Naive thymus-derived CD4-positive, alpha-beta T cell (primary cell): ENCODE measurements around the gene SH3TC1. TPM values are rescaled to one million over a fixed set of nuclear protein-coding genes. Genes with fewer than 3 reads are reported as not detected.

Experiments
- ATAC-seq: fragments of 150-1000 bp; cut with Tn5 transposase; 2 replicates; pipeline ENCODE4 v1.10.0; 2021; ENCODE audit warnings: mild to moderate bottlenecking, moderate library complexity
- CTCF ChIA-PET: fragments of 350-600 bp; sonication (Branson Sonifier 250); formaldehyde crosslinking; loops from one replicate; lab custom pipeline; 2021; ENCODE audit warnings: antibody characterized with exemption; lab: Charles Lee
- POLR2A ChIA-PET: fragments of 350-600 bp; sonication (Branson Sonifier 250); formaldehyde crosslinking; loops from one replicate; lab custom pipeline; 2021; ENCODE audit warnings: antibody characterized with exemption, inconsistent platforms; lab: Charles Lee
- DNase-seq, 9 donors: peaks; one replicate each; pipeline versions ENCODE4 v3.0.0 to v3.0.0-alpha.2; 2020 to 2022; ENCODE audit warnings: mixed read lengths in 1 of 9
- H3K27ac ChIP-seq: one replicate; pipeline ENCODE4 v1.7.0; 2013; ENCODE audit warnings: mild to moderate bottlenecking, low read depth, low read length, moderate library complexity
- H3K27me3 ChIP-seq, 2 donors: one replicate each; pipeline ENCODE4 v1.7.0; 2013; ENCODE audit warnings: low read length in 2 of 2, mild to moderate bottlenecking in 2 of 2, moderate library complexity in 2 of 2; ENCODE audit not compliant: control insufficient read depth in 2 of 2, insufficient read depth in 2 of 2
- H3K36me3 ChIP-seq, 3 experiments: 1 replicate in 2 of 3; 2 replicates in 1 of 3; pipeline ENCODE4 v1.7.0; 2013; ENCODE audit warnings: low read length in 3 of 3, mild to moderate bottlenecking in 3 of 3, moderate library complexity in 1 of 3; ENCODE audit not compliant: insufficient read depth in 3 of 3, control insufficient read depth in 2 of 3
- H3K4me1 ChIP-seq, 2 donors: one replicate each; pipeline ENCODE4 v1.7.0; 2013; ENCODE audit warnings: low read length in 2 of 2, mild to moderate bottlenecking in 2 of 2, moderate library complexity in 1 of 2; ENCODE audit not compliant: control insufficient read depth in 2 of 2, insufficient read depth in 2 of 2
- H3K4me3 ChIP-seq: 2 replicates; pipeline ENCODE4 v1.7.0; 2013; ENCODE audit warnings: mild to moderate bottlenecking, low read length
- H3K9me3 ChIP-seq, 3 experiments: 1 replicate in 2 of 3; 2 replicates in 1 of 3; pipeline ENCODE4 v1.7.0; 2013; ENCODE audit warnings: low read length in 3 of 3; ENCODE audit not compliant: control insufficient read depth in 2 of 3
- H3K27ac Mint-ChIP-seq, 9 donors: one replicate each; pipeline ENCODE4 v1.8.0; 2020 to 2022; ENCODE audit warnings: mixed read lengths in 9 of 9, mild to moderate bottlenecking in 8 of 9, moderate library complexity in 5 of 9, inconsistent platforms in 2 of 9
- H3K27me3 Mint-ChIP-seq, 5 donors: one replicate each; pipeline ENCODE4 v1.8.0; 2021 to 2022; ENCODE audit warnings: mixed read lengths in 5 of 5, mild to moderate bottlenecking in 1 of 5
- H3K36me3 Mint-ChIP-seq, 5 donors: one replicate each; pipeline ENCODE4 v1.8.0; 2020 to 2022; ENCODE audit warnings: mixed read lengths in 5 of 5, mild to moderate bottlenecking in 3 of 5, inconsistent platforms in 1 of 5
- H3K4me1 Mint-ChIP-seq, 7 donors: one replicate each; pipeline ENCODE4 v1.8.0; 2020 to 2022; ENCODE audit warnings: mixed read lengths in 7 of 7, mild to moderate bottlenecking in 3 of 7, inconsistent platforms in 1 of 7
- H3K4me3 Mint-ChIP-seq, 10 donors: one replicate each; pipeline ENCODE4 v1.8.0; 2020 to 2022; ENCODE audit warnings: mild to moderate bottlenecking in 10 of 10, mixed read lengths in 10 of 10, moderate library complexity in 6 of 10, inconsistent platforms in 2 of 10
- H3K9me3 Mint-ChIP-seq, 11 donors: one replicate each; pipeline ENCODE4 v1.8.0; 2020 to 2022; ENCODE audit warnings: mixed read lengths in 11 of 11, mild to moderate bottlenecking in 4 of 11, inconsistent platforms in 1 of 11, moderate library complexity in 1 of 11
- intact Hi-C, 2 donors: fragments of 100-400 bp; cut with micrococcal nuclease; formaldehyde crosslinking; loops; one replicate each; pipeline ENCODE4 v1.15.1; 2023
- polyA plus RNA-seq, 2 donors: library from polyadenylated mRNA; unstranded; fragments of 300-500 nt; fragmentation: Illumina TruSeq; gene quantifications; one replicate each; pipeline ENCODE4 v1.2.3, GENCODE V29; 2021
- total RNA-seq, 6 experiments: library from RNA in 5 of 6; stranded (reverse) in 5 of 6; gene quantifications; 1 replicate in 5 of 6; 2 replicates in 1 of 6; pipeline ENCODE4 v1.2.3 and lab custom pipeline; 2021 to 2026

The SH3TC1 gene
- total and polyA plus RNA-seq, 7 experiments from 2014 or later, result 6.5 to 120 (median 34.9) TPM

DNA sequence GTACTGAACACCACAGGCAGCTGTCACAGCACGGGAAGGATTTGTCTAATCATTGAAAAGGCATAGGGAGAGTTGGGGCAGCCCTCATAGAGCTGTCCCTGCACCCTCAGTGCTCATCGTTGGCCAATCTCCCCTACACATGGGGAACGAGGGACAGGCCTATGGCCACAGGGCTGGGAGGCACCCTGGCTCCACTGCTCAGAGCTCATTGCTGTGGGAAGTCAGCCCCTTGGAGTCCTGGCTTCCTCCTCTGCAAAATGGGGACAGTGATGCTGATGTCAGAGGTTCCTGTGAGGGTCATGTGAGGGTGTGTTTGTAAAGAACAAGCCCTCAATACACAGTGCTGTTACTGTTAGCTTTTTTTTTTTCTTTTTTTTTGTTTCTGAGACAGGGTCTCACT lies 51.1 kb downstream of the SH3TC1 start:
- Mint-ChIP-seq H3K9me3 (no peaks in the 10 kb centered on the region), H3K27ac (no peak overlapping the region), H3K4me1 (peaks cover 0 to 1% (median 0%) of the 10 kb centered on the region in 7 donors), H3K4me3 (no peak overlapping the region), H3K27me3 (no peaks in the 10 kb centered on the region), H3K36me3 (no peaks in the 10 kb centered on the region)
- Histone ChIP-seq H3K4me1 (no peaks in the 10 kb centered on the region), H3K9me3 (no peaks in the 10 kb centered on the region), H3K4me3 (no peak overlapping the region), H3K36me3 (no peaks in the 10 kb centered on the region), H3K27me3 (no peaks in the 10 kb centered on the region), H3K27ac (no peak overlapping the region)
- intact Hi-C loops, result no loop called here
- DNase-seq (no peak), ATAC-seq (peak; percentile 15)
- CTCF ChIA-PET, result no interaction called here
- POLR2A ChIA-PET, result no interaction called here

DNA sequence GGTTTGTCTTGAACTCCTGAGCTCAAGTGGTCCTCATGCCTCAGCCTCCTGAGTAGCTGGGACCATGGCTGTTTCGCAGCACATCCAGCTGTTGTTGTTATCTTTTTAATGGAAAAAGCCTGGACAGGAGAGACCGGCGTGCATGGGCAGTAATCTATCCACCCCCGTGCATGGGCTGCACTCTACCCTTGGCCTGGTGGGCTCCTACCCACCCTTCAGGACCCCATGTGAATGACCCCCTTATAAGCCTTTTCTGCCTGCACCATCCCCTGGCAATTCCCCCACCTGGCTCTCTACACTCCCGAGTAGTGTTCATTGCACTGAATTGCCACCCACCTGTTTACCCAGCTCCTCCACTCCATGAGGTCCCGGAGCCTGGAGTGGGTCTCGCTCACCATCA lies 51.5 kb downstream of the SH3TC1 start:
- ATAC-seq, result no peak
- no peaks in the 10 kb centered on the region for H3K27me3 ChIP-seq
- Mint-ChIP-seq H3K4me3 (no peak overlapping the region), H3K27me3 (no peaks in the 10 kb centered on the region), H3K4me1 (peaks cover 0 to 1% (median 0%) of the 10 kb centered on the region in 7 donors), H3K27ac (no peak overlapping the region), H3K9me3 (no peaks in the 10 kb centered on the region), H3K36me3 (no peaks in the 10 kb centered on the region)
- ChIA-PET POLR2A (no interaction called here), CTCF (no interaction called here)
- H3K4me3 ChIP-seq, result no peak overlapping the region
- H3K9me3 ChIP-seq, result no peaks in the 10 kb centered on the region
- intact Hi-C loops, result no loop called here
- no peaks in the 10 kb centered on the region for H3K4me1 ChIP-seq
- H3K27ac ChIP-seq, result no peak overlapping the region
- DNase-seq, result no peak
- H3K36me3 ChIP-seq, result no peaks in the 10 kb centered on the region

DNA sequence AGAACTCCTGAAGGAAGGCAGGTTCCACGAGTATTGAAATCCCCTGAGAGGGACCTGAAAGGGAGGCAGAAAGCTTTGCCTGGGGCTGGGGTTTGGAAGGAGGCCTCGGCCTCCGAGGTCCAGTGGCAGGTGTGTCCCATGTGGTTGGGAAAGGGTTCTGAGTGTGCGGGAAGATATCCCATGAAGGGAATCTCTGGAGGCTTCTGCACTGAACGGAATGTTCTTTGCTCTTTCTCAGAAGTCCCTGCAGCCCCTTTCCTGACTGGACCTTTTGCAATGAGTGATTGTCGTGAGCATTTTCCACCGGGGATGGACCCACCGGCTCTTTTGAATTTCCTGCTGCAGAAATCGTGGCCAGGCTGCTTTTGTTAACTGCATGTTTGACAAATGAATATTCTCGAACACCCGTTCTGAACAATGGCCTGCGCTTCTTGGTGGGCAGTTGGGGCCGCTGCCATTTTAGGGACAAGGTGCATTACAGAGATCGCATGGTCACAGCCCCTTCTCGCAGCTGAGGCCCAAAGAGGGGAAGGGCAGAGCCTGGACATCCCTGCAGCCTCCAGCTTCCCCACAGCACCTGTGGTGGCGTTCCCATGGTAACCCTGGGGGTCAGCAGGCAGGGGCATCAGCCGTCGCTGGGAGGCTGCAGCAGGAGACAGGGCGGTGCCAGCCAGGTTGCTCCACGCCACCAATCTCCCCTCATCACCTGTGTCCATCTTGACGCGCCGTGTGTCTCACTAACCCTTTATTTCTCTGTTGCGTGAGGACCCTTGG lies 52.2 kb downstream of the SH3TC1 start:
- H3K4me1 ChIP-seq, result no peaks in the 10 kb centered on the region
- Mint-ChIP-seq H3K27me3 (no peaks in the 10 kb centered on the region), H3K4me1 (peaks cover 0 to 1% (median 0%) of the 10 kb centered on the region in 7 donors), H3K27ac (no peak overlapping the region), H3K9me3 (no peaks in the 10 kb centered on the region), H3K36me3 (no peaks in the 10 kb centered on the region), H3K4me3 (no peak overlapping the region)
- H3K27me3 ChIP-seq, result no peaks in the 10 kb centered on the region
- CTCF ChIA-PET, result no interaction called here
- H3K36me3 ChIP-seq, result no peaks in the 10 kb centered on the region
- intact Hi-C loops, result no loop called here
- H3K4me3 ChIP-seq, result no peak overlapping the region
- POLR2A ChIA-PET, result no interaction called here
- no peaks in the 10 kb centered on the region for H3K9me3 ChIP-seq
- DNase-seq (no peak), ATAC-seq (no peak)
- H3K27ac ChIP-seq, result no peak overlapping the region

DNA sequence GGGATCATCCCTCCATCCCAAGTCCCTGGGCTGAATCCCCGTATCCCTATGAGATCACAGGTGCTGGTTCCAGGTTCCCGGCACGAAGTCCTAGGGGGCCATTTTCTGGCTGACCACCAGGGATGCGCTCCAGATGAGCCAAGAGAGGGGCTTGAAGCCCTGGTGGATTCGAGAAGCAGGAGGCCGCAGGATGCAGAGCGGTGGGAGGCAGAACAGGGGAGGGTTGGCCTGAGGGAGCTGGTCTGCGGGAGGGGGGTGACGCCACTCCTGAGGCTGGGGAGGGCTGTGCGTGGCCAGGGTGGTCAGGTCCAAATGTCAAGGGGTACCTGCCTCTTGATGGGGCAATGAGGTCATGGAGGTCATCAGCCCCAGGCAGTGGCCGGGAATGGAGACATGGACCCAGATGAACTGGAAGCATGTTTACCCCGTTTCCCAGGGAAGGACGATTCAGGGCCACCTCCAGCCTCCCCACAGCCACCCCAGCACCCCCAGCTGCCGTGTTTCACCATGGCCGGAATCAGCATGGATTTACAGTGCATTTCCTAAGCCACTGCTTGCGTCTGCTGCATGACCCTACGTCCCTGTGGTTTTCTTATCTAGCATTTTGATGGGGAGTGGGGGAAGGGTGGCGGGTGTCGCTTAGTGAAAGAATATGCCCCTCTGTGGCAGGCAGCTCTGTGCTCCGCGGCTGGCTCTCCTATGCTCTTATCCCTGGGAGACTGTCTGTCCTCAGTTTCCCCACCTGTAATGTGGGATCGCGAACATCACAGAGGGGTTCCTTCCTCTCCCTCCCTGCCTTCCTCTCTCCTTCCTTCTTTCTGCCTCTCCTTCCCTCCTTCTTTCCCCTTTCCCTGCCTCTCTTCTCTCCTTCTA lies 53.4 kb downstream of the SH3TC1 start:
- Histone ChIP-seq H3K9me3 (no peaks in the 10 kb centered on the region), H3K4me3 (no peak overlapping the region), H3K27ac (no peak overlapping the region), H3K36me3 (no peaks in the 10 kb centered on the region), H3K4me1 (no peaks in the 10 kb centered on the region), H3K27me3 (no peaks in the 10 kb centered on the region)
- ATAC-seq, result no peak
- ChIA-PET CTCF (interaction anchor here (0.6 kb wide), 1 partner anchor 113 kb away, joined by 3 read pairs; no protein-coding TSS in a partner anchor), POLR2A (no interaction called here)
- H3K9me3 Mint-ChIP-seq, result peaks cover 0 to 2% (median 0%) of the 10 kb centered on the region in 11 donors
- H3K4me1 Mint-ChIP-seq, result peaks cover 0 to 1% (median 0%) of the 10 kb centered on the region in 7 donors
- H3K36me3 Mint-ChIP-seq, result no peaks in the 10 kb centered on the region
- intact Hi-C loops, result no loop called here
- no peak overlapping the region for H3K27ac Mint-ChIP-seq
- no peaks in the 10 kb centered on the region for H3K27me3 Mint-ChIP-seq
- DNase-seq, result no peak
- no peak overlapping the region for H3K4me3 Mint-ChIP-seq

DNA sequence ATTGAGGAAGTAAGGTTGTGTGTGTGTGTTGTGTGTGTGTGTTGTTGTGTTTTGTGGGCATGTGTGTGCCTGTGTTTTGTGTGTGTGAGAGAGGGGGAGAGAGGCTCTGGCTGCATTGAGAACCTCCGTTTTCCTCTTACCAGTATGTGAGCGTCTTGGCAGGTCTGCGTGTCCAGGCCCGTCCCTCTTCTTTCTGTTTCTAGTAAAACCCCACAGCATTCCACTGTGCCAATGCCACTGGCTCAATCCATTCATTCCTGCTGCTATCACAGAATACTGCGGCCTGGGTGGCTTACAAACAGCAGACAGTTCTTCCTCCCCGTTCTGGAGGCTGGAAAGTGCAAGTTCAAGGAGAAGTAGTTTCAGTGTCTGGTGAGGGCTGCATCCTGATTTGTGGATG lies 55.0 kb downstream of the SH3TC1 start:
- no peak overlapping the region for H3K27ac Mint-ChIP-seq
- Histone ChIP-seq H3K4me3 (no peak overlapping the region), H3K36me3 (no peaks in the 10 kb centered on the region), H3K27me3 (no peaks in the 10 kb centered on the region), H3K27ac (no peak overlapping the region), H3K4me1 (no peaks in the 10 kb centered on the region), H3K9me3 (no peaks in the 10 kb centered on the region)
- peaks cover 0 to 2% (median 0%) of the 10 kb centered on the region in 11 donors for H3K9me3 Mint-ChIP-seq
- H3K4me3 Mint-ChIP-seq, result no peak overlapping the region
- ChIA-PET CTCF (no interaction called here), POLR2A (no interaction called here)
- intact Hi-C loops, result no loop called here
- no peaks in the 10 kb centered on the region for H3K27me3 Mint-ChIP-seq
- no peak for DNase-seq
- peaks cover 0 to 1% (median 0%) of the 10 kb centered on the region in 7 donors for H3K4me1 Mint-ChIP-seq
- no peaks in the 10 kb centered on the region for H3K36me3 Mint-ChIP-seq
- no peak for ATAC-seq

DNA sequence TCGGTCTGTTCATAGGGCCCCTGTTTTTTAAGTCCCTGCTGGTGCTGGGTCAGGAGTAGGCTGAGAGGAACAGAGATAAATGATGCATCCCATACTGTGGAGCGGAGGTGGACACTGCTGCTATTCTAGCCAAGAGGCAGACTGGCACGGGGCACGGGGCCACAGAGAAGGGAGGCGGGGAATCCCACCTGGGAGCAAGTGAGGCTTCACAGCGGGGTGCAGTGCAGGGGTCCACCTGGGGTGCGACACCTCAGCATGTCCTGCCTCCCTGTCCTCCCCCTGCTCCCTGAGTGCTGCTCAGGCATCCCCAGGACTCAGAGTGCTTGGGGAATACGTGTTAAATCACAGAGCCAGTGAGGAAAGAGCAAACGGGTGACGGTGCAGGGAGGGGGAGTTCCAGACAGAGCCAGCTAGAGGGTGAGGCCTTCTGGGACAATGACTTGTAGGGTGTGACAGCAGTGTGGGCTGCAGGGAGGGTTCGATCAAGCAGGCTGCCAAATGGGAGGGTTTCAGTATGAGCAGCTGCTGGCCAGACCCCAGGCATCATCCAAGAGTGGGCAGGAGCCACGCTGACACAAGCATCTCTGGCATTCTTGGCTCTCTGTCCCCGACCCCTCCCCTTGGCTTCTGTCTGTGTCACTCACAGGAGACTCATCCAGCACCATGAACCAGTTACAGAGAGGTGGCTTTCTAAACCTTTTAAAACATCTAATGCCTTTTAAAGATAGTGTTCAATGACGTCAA lies 56.8 kb downstream of the SH3TC1 start:
- H3K9me3 Mint-ChIP-seq, result peaks cover 0 to 3% (median 0%) of the 10 kb centered on the region in 11 donors
- peaks cover 0 to 4% (median 0%) of the 10 kb centered on the region in 5 donors for H3K27me3 Mint-ChIP-seq
- no peaks in the 10 kb centered on the region for H3K36me3 Mint-ChIP-seq
- intact Hi-C loops, result no loop called here
- H3K4me3 Mint-ChIP-seq, result no peak overlapping the region
- ChIA-PET CTCF (no interaction called here), POLR2A (no interaction called here)
- H3K27ac Mint-ChIP-seq, result no peak overlapping the region
- Histone ChIP-seq H3K27me3 (no peaks in the 10 kb centered on the region), H3K27ac (no peak overlapping the region), H3K36me3 (no peaks in the 10 kb centered on the region), H3K9me3 (no peaks in the 10 kb centered on the region), H3K4me1 (no peaks in the 10 kb centered on the region), H3K4me3 (no peak overlapping the region)
- no peak for ATAC-seq
- DNase-seq, result no peak
- H3K4me1 Mint-ChIP-seq, result peaks cover 0 to 1% (median 0%) of the 10 kb centered on the region in 7 donors
